ENCODE measurements around the gene LRRC28.

DNA sequence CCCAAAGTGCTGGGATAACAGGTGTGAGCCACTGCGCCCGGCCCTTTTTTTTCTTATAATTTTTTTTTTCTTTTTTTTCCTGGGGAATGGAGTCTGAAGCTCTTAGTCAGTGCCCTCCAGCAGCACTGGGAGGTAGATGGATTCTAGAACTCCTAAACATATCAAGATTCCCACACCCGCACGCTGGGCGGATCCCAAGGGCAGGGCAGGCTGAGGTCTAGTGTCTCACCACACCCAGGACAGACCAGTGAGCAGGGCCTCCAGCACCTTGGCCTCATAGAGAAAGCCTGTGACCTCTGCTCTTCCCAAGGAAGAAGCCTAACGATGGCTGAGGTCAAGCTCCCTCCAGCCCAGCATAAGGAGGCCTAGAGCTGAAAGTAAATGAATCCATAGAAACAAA is 160.8 kb downstream of the LRRC28 start:
- no peak for TF ChIP-seq POLR2A (IDR thresholded peaks at IDR 0.05)
- TF ChIP-seq, protein P1, sequence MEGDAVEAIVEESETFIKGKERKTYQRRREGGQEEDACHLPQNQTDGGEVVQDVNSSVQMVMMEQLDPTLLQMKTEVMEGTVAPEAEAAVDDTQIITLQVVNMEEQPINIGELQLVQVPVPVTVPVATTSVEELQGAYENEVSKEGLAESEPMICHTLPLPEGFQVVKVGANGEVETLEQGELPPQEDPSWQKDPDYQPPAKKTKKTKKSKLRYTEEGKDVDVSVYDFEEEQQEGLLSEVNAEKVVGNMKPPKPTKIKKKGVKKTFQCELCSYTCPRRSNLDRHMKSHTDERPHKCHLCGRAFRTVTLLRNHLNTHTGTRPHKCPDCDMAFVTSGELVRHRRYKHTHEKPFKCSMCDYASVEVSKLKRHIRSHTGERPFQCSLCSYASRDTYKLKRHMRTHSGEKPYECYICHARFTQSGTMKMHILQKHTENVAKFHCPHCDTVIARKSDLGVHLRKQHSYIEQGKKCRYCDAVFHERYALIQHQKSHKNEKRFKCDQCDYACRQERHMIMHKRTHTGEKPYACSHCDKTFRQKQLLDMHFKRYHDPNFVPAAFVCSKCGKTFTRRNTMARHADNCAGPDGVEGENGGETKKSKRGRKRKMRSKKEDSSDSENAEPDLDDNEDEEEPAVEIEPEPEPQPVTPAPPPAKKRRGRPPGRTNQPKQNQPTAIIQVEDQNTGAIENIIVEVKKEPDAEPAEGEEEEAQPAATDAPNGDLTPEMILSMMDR (IDR thresholded peaks at IDR 0.05), result no peak

All from ovary (tissue), 3 donors.